GM23338 (cell line): Measurements from ENCODE around the gene WNT9A. TPM values are rescaled to one million over a fixed set of nuclear protein-coding genes. Genes with fewer than 3 reads are reported as not detected.

Experiments
- ATAC-seq: fragments of 200-7000 bp; cut with Tn5 transposase; 3 replicates; pipeline ENCODE4 v1.9.1; 2020
- DNase-seq: peaks from one replicate; pipeline ENCODE4 v3.0.0-alpha.2; 2015; ENCODE audit warnings: low spot score
- H2AFZ ChIP-seq: fragments of 200-600 bp; sonication (generic); 2 replicates; pipeline ENCODE4 v1.8.0; 2016; ENCODE audit warnings: antibody characterized with exemption, mild to moderate bottlenecking, moderate library complexity
- H3F3A ChIP-seq: fragments of 200-600 bp; sonication (generic); replicated peaks from 2 replicates; pipeline ENCODE4 v1.8.0; 2017; ENCODE audit warnings: antibody characterized with exemption, mixed run types, low read depth
- H3K27ac ChIP-seq: fragments of 200-600 bp; sonication (generic); 2 replicates; pipeline ENCODE4 v1.6.1; 2016; ENCODE audit warnings: low read depth
- H3K27me3 ChIP-seq: fragments of 200-600 bp; sonication (generic); 2 replicates; pipeline ENCODE4 v1.8.0; 2016; ENCODE audit warnings: mild to moderate bottlenecking, mixed run types, moderate library complexity; ENCODE audit not compliant: insufficient read depth
- H3K36me3 ChIP-seq: fragments of 200-600 bp; sonication (generic); 2 replicates; pipeline ENCODE4 v1.8.0; 2016; ENCODE audit warnings: mild to moderate bottlenecking; ENCODE audit not compliant: insufficient read depth
- H3K4me1 ChIP-seq: fragments of 200-600 bp; sonication (generic); 2 replicates; pipeline ENCODE4 v1.8.0; 2016; ENCODE audit warnings: mild to moderate bottlenecking, moderate library complexity; ENCODE audit not compliant: insufficient read depth
- H3K4me2 ChIP-seq: fragments of 200-600 bp; sonication (generic); 2 replicates; pipeline ENCODE4 v1.7.1; 2017; ENCODE audit warnings: mixed run types
- H3K4me3 ChIP-seq: fragments of 200-600 bp; sonication (generic); 2 replicates; pipeline ENCODE4 v1.6.1; 2016; ENCODE audit warnings: mixed run types
- H3K79me2 ChIP-seq: fragments of 200-600 bp; sonication (generic); replicated peaks from 2 replicates; pipeline ENCODE4 v1.8.0; 2017; ENCODE audit warnings: mild to moderate bottlenecking; ENCODE audit not compliant: insufficient read depth
- H3K9me2 ChIP-seq: fragments of 200-600 bp; sonication (generic); 2 replicates; pipeline ENCODE4 v1.8.0; 2017; ENCODE audit not compliant: insufficient read depth
- H4K20me1 ChIP-seq: fragments of 200-600 bp; sonication (generic); replicated peaks from 2 replicates; pipeline ENCODE4 v1.8.0; 2017; ENCODE audit warnings: mild to moderate bottlenecking; ENCODE audit not compliant: insufficient read depth
- H3K27ac Mint-ChIP-seq: 2 replicates; pipeline ENCODE4 v1.8.0; 2020; ENCODE audit warnings: inconsistent platforms, mild to moderate bottlenecking, moderate library complexity, mixed read lengths
- H3K27me3 Mint-ChIP-seq: 3 replicates; pipeline ENCODE4 v1.8.0; 2022; ENCODE audit warnings: low read depth, mild to moderate bottlenecking, moderate library complexity, mixed read lengths, inconsistent platforms; ENCODE audit not compliant: insufficient read depth, poor library complexity
- H3K36me3 Mint-ChIP-seq: 3 replicates; pipeline ENCODE4 v1.8.0; 2021; ENCODE audit warnings: low read depth, mild to moderate bottlenecking, inconsistent platforms, moderate library complexity, mixed read lengths
- H3K4me1 Mint-ChIP-seq: 3 replicates; pipeline ENCODE4 v1.8.0; 2020; ENCODE audit warnings: mild to moderate bottlenecking, inconsistent platforms, mixed read lengths
- H3K4me3 Mint-ChIP-seq: 3 replicates; pipeline ENCODE4 v1.8.0; 2021; ENCODE audit warnings: moderate library complexity, mild to moderate bottlenecking, inconsistent platforms, mixed read lengths
- H3K9me3 Mint-ChIP-seq: 3 replicates; pipeline ENCODE4 v1.8.0; 2020; ENCODE audit warnings: moderate library complexity, mild to moderate bottlenecking, inconsistent platforms, mixed read lengths
- CREB1 ChIP-seq: fragments of 250-450 bp; sonication (Bioruptor Pico); IDR thresholded peaks from 2 replicates; pipeline ENCODE4 v1.5.0; 2020; ENCODE audit warnings: low read depth, mild to moderate bottlenecking, moderate library complexity
- EZH2 ChIP-seq: fragments of 200-600 bp; sonication (generic); IDR thresholded peaks from one replicate; pipeline ENCODE4 v1.8.0; 2017; ENCODE audit warnings: antibody characterized with exemption, mild to moderate bottlenecking, low read depth; ENCODE audit not compliant: unreplicated experiment
- EZH2phosphoT487 ChIP-seq: fragments of 200-600 bp; sonication (generic); IDR thresholded peaks from one replicate; pipeline ENCODE4 v1.8.1; 2018; ENCODE audit warnings: antibody characterized with exemption; ENCODE audit not compliant: unreplicated experiment
- STAT1 ChIP-seq: IDR thresholded peaks from one replicate; pipeline ENCODE4 v1.6.1; 2016; ENCODE audit warnings: antibody characterized with exemption; ENCODE audit not compliant: unreplicated experiment
- ZNF114 ChIP-seq: fragments of 250-450 bp; sonication (Bioruptor Pico); IDR thresholded peaks from 2 replicates; pipeline ENCODE4 v1.5.0; 2020; ENCODE audit warnings: mild to moderate bottlenecking, moderate library complexity
- ZNF331 ChIP-seq: fragments of 250-450 bp; sonication (Bioruptor Pico); IDR thresholded peaks from 2 replicates; pipeline ENCODE4 v1.5.0; 2020; ENCODE audit warnings: low read depth, mild to moderate bottlenecking, moderate library complexity
- polyA plus RNA-seq: library from polyadenylated mRNA; unstranded; fragments of >200 nt; fragmentation: Nextera tagmentation; extraction: Ambion mirVana; gene quantifications from 2 replicates; pipeline ENCODE4 v1.2.1, GENCODE V29; 2016
- total RNA-seq: library from RNA; depleted of rRNA; stranded (reverse); fragments of >200 nt; shearing (Covaris generic); gene quantifications from 2 replicates; pipeline ENCODE4 v1.2.3, GENCODE V29; 2014
- TF ChIP-seq, protein P1 (sequence below): IDR thresholded peaks from one replicate; pipeline ENCODE4 v1.6.1; 2018; ENCODE audit warnings: antibody characterized with exemption; ENCODE audit not compliant: unreplicated experiment
- TF ChIP-seq, protein P2 (sequence below), 2 experiments: fragments of 200-600 bp in 1 of 2; sonication (generic) in 1 of 2; conservative IDR thresholded peaks; 2 replicates each; pipeline versions ENCODE4 v1.5.1 to v1.6.1; 2016 to 2017; ENCODE audit warnings: antibody characterized with exemption in 2 of 2, low read depth in 2 of 2, mild to moderate bottlenecking in 2 of 2, moderate library complexity in 1 of 2
- TF ChIP-seq, protein P3 (sequence below): IDR thresholded peaks from 2 replicates; pipeline ENCODE4 v1.6.1; 2016; ENCODE audit warnings: antibody characterized with exemption

WNT9A gene
- total and polyA plus RNA-seq, 2 experiments from 2014 or later, result 0.06 to 2.0 TPM

DNA sequence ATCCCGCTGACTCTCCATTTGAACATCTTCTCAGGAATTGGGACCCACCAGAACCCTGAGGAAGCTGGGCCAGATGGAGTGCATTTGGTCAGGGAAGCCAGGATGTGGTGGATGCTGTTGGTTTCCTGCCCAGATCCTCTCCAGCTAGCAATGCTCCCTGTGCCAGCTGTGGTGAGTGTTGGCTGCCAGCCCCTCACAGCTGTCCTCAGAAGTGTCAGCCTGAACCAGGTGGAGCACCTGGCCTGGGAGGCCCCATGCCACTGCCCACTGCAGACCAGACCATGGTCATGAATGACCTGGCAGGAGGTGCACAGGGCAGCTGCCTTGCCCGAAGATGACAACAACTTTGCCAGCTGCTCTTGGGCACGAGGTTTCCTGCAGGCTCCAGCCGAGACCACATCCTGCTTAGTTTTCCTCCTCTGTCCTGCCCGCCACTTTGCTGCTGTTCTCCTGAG is 77.9 kb downstream of the WNT9A start (continued):
- TF ChIP-seq, protein P1, sequence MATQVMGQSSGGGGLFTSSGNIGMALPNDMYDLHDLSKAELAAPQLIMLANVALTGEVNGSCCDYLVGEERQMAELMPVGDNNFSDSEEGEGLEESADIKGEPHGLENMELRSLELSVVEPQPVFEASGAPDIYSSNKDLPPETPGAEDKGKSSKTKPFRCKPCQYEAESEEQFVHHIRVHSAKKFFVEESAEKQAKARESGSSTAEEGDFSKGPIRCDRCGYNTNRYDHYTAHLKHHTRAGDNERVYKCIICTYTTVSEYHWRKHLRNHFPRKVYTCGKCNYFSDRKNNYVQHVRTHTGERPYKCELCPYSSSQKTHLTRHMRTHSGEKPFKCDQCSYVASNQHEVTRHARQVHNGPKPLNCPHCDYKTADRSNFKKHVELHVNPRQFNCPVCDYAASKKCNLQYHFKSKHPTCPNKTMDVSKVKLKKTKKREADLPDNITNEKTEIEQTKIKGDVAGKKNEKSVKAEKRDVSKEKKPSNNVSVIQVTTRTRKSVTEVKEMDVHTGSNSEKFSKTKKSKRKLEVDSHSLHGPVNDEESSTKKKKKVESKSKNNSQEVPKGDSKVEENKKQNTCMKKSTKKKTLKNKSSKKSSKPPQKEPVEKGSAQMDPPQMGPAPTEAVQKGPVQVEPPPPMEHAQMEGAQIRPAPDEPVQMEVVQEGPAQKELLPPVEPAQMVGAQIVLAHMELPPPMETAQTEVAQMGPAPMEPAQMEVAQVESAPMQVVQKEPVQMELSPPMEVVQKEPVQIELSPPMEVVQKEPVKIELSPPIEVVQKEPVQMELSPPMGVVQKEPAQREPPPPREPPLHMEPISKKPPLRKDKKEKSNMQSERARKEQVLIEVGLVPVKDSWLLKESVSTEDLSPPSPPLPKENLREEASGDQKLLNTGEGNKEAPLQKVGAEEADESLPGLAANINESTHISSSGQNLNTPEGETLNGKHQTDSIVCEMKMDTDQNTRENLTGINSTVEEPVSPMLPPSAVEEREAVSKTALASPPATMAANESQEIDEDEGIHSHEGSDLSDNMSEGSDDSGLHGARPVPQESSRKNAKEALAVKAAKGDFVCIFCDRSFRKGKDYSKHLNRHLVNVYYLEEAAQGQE, result no peak
- TF ChIP-seq CREB1 (no peak), ZNF331 (no peak), EZH2phosphoT487 (no peak)
- TF ChIP-seq, protein P2, sequence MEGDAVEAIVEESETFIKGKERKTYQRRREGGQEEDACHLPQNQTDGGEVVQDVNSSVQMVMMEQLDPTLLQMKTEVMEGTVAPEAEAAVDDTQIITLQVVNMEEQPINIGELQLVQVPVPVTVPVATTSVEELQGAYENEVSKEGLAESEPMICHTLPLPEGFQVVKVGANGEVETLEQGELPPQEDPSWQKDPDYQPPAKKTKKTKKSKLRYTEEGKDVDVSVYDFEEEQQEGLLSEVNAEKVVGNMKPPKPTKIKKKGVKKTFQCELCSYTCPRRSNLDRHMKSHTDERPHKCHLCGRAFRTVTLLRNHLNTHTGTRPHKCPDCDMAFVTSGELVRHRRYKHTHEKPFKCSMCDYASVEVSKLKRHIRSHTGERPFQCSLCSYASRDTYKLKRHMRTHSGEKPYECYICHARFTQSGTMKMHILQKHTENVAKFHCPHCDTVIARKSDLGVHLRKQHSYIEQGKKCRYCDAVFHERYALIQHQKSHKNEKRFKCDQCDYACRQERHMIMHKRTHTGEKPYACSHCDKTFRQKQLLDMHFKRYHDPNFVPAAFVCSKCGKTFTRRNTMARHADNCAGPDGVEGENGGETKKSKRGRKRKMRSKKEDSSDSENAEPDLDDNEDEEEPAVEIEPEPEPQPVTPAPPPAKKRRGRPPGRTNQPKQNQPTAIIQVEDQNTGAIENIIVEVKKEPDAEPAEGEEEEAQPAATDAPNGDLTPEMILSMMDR (conservative IDR thresholded peaks at IDR 0.05; ENCODE audit: low read depth in 2 of 2), result no peak

DNA sequence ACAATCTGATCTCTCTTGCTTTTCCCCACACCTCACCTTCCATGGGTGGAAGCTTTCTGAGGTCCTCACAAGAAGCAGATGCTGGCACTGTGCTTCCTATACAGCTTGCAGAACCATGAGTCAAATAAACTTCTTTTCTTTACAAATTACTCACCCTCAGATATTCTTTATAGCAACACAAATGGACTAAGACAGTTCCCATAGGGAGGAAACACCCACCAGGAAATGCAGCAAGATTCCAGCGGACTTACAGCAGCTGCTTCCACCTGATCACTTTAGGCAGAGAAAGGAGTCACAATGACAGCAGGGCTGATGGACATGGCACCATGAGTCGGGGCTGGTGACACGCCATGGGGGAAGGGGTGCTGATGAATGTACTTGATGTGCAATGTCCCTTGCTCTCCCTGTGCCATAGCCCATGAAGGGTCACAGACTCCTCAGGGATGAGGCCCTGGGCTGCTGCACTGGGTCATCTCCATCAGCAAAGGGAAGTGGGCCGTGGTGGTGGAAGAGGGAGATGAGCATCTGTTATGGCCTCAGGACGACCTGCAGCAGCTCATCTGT is 78.4 kb downstream of the WNT9A start:
- peaks cover 2% of the 10 kb centered on the region for H3K27me3 Mint-ChIP-seq
- Histone ChIP-seq H2AFZ (no peak overlapping the region), H3K27me3 (no peaks in the 10 kb centered on the region), H3K4me2 (no peak overlapping the region), H3K9me2 (no peaks in the 10 kb centered on the region), H3K4me1 (no peaks in the 10 kb centered on the region), H3F3A (no peaks in the 10 kb centered on the region), H3K79me2 (no peaks in the 10 kb centered on the region), H3K4me3 (no peak overlapping the region), H4K20me1 (no peaks in the 10 kb centered on the region), H3K36me3 (no peaks in the 10 kb centered on the region), H3K27ac (no peak overlapping the region)
- DNase-seq, result no peak
- no peak overlapping the region for H3K27ac Mint-ChIP-seq
- no peaks in the 10 kb centered on the region for H3K36me3 Mint-ChIP-seq
- H3K4me3 Mint-ChIP-seq, result no peak overlapping the region
- no peak for ATAC-seq
- peaks cover 26% of the 10 kb centered on the region; the same call in 2 of the 3 replicates for H3K9me3 Mint-ChIP-seq
- TF ChIP-seq, protein P3, sequence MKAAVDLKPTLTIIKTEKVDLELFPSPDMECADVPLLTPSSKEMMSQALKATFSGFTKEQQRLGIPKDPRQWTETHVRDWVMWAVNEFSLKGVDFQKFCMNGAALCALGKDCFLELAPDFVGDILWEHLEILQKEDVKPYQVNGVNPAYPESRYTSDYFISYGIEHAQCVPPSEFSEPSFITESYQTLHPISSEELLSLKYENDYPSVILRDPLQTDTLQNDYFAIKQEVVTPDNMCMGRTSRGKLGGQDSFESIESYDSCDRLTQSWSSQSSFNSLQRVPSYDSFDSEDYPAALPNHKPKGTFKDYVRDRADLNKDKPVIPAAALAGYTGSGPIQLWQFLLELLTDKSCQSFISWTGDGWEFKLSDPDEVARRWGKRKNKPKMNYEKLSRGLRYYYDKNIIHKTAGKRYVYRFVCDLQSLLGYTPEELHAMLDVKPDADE, result no peak
- TF ChIP-seq ZNF114 (CRISPR knock-in tag), result no peak
- no peak for TF ChIP-seq EZH2
- TF ChIP-seq EZH2phosphoT487, result no peak
- TF ChIP-seq, protein P1, result no peak
- TF ChIP-seq STAT1, result no peak
- H3K4me1 Mint-ChIP-seq, result no peaks in the 10 kb centered on the region; the same call in 2 of the 3 replicates
